HFFc6 (cell line): Measurements from ENCODE around the gene TBX4. TPM values are rescaled to one million over a fixed set of nuclear protein-coding genes. Genes with fewer than 3 reads are reported as not detected.
A peak's percentile ranks its signal among the peaks of the same experiment; 100 is the strongest.

Source experiments
- DNase-seq: peaks from one replicate; pipeline ENCODE4 v3.0.0-alpha.2; 2018
- H3K27ac Mint-ChIP-seq: 2 replicates; pipeline ENCODE4 v1.8.0; 2020; ENCODE audit warnings: mild to moderate bottlenecking, mixed read lengths
- H3K27me3 Mint-ChIP-seq: 2 replicates; pipeline ENCODE4 v1.8.0; 2021; ENCODE audit warnings: mild to moderate bottlenecking, moderate library complexity, mixed read lengths; ENCODE audit not compliant: insufficient read depth
- H3K36me3 Mint-ChIP-seq: 2 replicates; pipeline ENCODE4 v1.8.0; 2021; ENCODE audit warnings: low read depth, mixed read lengths
- H3K4me1 Mint-ChIP-seq: 2 replicates; pipeline ENCODE4 v1.8.0; 2020; ENCODE audit warnings: low read depth, mixed read lengths
- H3K4me3 Mint-ChIP-seq: 2 replicates; pipeline ENCODE4 v1.8.0; 2020; ENCODE audit warnings: mild to moderate bottlenecking, moderate library complexity, mixed read lengths
- H3K9me3 Mint-ChIP-seq: 2 replicates; pipeline ENCODE4 v1.8.0; 2020; ENCODE audit warnings: mild to moderate bottlenecking, mixed read lengths
- long read RNA-seq: library from polyadenylated mRNA; unstranded; transcript quantifications from one replicate; pipeline ENCODE4 v2.0.0, GENCODE V29; 2019
- total RNA-seq, 6 experiments: library from RNA; stranded (reverse); fragmentation: NEBNext Ultra II Directional; extraction: Animal tissue kit (Norgen Biotek cat#: 25700); gene quantifications; 2 replicates in 1 of 6; 3 replicates in 5 of 6; pipeline ENCODE4 v1.2.3, GENCODE V29; 2021
- TF ChIP-seq, protein P1 (sequence below): fragments of 200-600 bp; sonication (generic); IDR thresholded peaks from 2 replicates; pipeline ENCODE4 v1.5.0; 2021; ENCODE audit warnings: antibody characterized with exemption, mild to moderate bottlenecking

The TBX4 gene
- under 1 TPM in 3 of 6 experiments, not detected in 3; 0.11 to 0.26 (median 0.18) TPM for total RNA-seq
- long read RNA-seq, result 0 reads

DNA sequence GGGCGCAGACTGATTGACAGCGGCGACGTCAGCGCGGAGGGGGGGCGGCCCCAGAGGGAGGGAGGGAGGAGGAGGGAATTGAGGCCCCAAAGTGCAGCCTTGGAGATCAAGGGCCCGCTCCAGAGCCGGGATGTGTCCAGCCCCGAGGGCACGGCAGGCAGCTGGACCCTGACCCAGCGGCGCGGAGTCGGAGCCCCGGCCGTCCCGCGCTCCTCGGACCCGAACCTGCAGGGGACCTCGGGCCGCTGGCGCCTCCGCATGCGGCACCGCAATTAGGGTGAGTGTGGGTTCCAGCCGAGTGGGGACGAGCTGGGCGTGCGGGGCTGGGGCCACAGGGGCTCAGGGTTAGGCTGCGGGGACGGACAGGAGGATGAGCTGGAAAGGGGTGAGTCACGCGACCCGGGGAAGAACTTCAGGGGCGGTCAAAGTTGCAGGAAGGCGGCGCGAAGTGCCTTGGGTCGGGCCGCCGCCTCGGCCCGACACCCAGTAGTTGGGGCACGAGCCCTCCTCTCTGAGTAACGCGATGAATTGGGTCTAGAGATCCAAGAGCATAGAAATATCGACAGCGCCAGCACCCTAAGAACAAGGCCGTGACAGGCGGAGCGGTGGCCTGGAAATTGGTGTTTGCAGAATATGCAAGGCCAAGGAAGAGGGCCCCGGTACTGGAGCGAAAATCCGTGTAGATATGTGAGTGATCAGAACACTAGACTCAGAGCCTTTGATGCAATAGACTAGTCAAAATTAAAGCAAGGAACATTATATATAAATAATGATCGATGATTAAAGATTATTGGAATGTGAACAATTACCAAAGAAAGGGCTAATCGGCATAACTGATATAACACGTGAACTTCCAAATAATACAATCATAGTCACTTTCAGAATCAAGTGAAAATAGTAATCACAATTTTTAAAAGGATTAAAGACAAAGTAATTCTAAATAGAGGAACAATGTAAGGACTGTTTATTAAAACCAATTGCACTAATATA, at the start of gene TBX4:
Gene TBX4, plus strand, starts transcription at position 122 of the 990 bp plus-strand sequence. CDS start 4,069 bp downstream, outside the sequence.
- peaks cover 68% of the 10 kb centered on the region for H3K27me3 Mint-ChIP-seq
- H3K36me3 Mint-ChIP-seq, result peaks cover 10% of the 10 kb centered on the region
- no peaks in the 10 kb centered on the region for H3K9me3 Mint-ChIP-seq
- TF ChIP-seq, protein P1, sequence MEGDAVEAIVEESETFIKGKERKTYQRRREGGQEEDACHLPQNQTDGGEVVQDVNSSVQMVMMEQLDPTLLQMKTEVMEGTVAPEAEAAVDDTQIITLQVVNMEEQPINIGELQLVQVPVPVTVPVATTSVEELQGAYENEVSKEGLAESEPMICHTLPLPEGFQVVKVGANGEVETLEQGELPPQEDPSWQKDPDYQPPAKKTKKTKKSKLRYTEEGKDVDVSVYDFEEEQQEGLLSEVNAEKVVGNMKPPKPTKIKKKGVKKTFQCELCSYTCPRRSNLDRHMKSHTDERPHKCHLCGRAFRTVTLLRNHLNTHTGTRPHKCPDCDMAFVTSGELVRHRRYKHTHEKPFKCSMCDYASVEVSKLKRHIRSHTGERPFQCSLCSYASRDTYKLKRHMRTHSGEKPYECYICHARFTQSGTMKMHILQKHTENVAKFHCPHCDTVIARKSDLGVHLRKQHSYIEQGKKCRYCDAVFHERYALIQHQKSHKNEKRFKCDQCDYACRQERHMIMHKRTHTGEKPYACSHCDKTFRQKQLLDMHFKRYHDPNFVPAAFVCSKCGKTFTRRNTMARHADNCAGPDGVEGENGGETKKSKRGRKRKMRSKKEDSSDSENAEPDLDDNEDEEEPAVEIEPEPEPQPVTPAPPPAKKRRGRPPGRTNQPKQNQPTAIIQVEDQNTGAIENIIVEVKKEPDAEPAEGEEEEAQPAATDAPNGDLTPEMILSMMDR, result no peak
- no peak within 1 kb of the TSS for H3K27ac Mint-ChIP-seq
- H3K4me3 Mint-ChIP-seq, result peak within 1 kb of the TSS; percentile 68
- H3K4me1 Mint-ChIP-seq, result peaks cover 19% of the 10 kb centered on the region
- DNase-seq, result no peak

DNA sequence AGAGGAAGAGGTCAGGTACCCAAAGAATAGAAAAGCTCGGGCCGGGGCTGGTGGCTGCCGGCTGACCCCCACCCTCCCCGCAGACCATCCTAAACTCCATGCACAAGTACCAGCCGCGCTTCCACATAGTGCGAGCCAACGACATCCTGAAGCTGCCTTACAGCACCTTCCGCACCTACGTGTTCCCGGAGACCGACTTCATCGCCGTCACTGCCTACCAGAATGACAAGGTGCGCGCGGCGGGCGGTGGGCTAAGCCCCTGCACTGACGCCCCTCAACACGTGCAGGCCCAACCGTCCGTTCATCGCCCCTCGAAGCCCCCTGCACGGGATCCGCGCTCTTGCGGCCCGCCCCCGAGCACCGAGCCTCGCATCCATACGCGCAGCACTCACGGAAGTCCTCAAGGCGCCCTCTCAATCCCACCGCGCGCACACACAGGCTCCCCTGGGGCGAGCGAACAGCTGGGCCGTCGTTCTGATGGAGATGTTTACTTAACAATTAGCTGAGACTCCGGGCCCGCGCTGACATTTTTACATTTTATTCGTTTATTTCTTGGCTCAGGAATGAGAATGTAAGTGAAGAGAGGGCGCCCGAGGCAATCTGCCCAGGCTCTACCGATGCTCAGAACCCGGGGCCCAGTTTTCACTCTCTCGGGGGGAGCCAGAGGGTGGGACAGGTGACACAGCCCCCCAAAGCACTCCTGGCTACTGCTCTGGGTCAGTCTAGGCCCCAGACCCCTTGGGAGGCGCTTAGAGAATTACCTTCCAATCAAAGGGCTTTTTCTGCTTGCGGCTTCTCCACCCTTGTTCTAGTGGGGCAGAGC, 49.0 kb upstream of the TBX4 start:
- H3K4me3 Mint-ChIP-seq, result peak overlapping the region; percentile 92
- TF ChIP-seq, protein P1, result peak; percentile 6; the same call in 1 of the 2 replicates
- peak; percentile 65 for DNase-seq
- peak overlapping the region; percentile 97 for H3K27ac Mint-ChIP-seq
- H3K36me3 Mint-ChIP-seq, result peaks cover 54% of the 10 kb centered on the region
- no peaks in the 10 kb centered on the region for H3K9me3 Mint-ChIP-seq
- peaks cover 47% of the 10 kb centered on the region for H3K4me1 Mint-ChIP-seq
- H3K27me3 Mint-ChIP-seq, result peaks cover 11% of the 10 kb centered on the region

DNA sequence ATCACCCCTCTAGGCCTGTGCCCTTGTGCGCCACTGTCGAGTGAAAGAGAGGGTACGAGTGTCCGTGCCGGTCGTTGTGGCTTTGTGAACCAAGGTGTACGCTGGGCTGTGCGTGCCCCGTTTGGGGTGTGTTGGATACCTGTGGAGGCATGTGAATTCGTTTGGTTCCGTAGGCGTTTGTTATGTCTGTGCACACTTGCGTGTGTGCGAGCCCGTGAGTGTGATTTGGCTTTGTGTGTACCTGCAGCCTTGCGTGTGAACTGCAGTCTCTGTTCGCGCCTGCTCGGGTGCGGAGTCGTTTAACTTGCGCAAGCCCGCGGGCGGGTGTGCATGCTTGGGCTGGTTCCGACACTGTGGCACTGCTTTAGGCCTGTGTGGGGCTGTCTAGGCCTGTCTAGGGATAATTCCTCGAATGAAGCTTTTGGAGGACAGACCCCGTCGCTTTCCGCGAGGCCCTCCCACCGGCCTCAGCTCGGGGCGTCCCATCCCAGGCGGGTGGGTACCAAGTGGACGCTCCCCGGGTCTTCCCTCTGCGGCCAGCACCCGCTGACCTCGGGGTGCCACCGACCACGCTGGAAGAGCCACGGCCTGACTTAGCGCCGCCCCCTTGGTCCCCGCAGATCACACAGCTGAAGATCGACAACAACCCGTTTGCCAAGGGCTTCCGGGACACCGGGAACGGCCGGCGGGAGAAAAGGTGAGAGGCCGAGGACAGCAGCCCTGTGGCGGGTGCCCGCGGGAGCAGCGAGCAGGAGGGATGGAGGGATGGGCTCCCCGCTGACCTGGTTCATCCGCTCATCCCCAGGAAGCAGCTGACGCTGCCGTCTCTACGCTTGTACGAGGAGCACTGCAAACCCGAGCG, 48.2 kb upstream of the TBX4 start:
- TF ChIP-seq, protein P1, result no peak
- peak; percentile 66 for DNase-seq
- Mint-ChIP-seq H3K36me3 (peaks cover 54% of the 10 kb centered on the region), H3K4me3 (peak overlapping the region; percentile 92), H3K9me3 (no peaks in the 10 kb centered on the region), H3K4me1 (peaks cover 49% of the 10 kb centered on the region), H3K27ac (peak overlapping the region; percentile 97), H3K27me3 (peaks cover 11% of the 10 kb centered on the region)

DNA sequence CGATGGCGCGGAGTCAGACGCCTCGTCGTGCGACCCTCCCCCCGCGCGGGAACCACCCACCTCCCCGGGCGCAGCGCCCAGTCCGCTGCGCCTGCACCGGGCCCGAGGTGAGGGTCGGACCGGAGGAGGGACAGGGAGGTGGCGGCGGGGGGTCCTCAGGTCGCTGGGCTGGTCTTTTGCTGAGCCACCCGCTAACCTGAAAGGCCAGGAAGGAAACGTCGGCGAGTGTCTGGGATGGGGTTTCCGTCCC, 47.6 kb upstream of the TBX4 start:
- no peak for DNase-seq
- TF ChIP-seq, protein P1, result no peak
- Mint-ChIP-seq H3K9me3 (no peaks in the 10 kb centered on the region), H3K27ac (peak overlapping the region; percentile 97), H3K4me1 (peaks cover 50% of the 10 kb centered on the region), H3K27me3 (peaks cover 11% of the 10 kb centered on the region), H3K36me3 (peaks cover 54% of the 10 kb centered on the region), H3K4me3 (peak overlapping the region; percentile 92)
